Panc1 (cell line): ENCODE results near the gene CDK5.

ENCODE experiments used
- CTCF ChIP-seq: fragments of 450-650 bp; IDR thresholded peaks from 2 replicates; pipeline ENCODE4 v1.5.1; 2017; ENCODE audit warnings: mild to moderate bottlenecking
- POLR2AphosphoS5 ChIP-seq: IDR thresholded peaks from 2 replicates; pipeline ENCODE4 v1.6.1; 2012; ENCODE audit warnings: mild to moderate bottlenecking, low read depth, low read length, moderate library complexity

- TF ChIP-seq CTCF (no peak), POLR2AphosphoS5 (no peak; the same call in 1 of the 2 replicates)
These were observed 17.3 kb upstream of the CDK5 start for GRCh38 chr7:151074817-151075661.
